Fibroblast of lung (primary cell): ENCODE results near the gene ROM1.
"Not testable (repeated sequence)": the region's sequence is repeated elsewhere in the genome, so short reads cannot be mapped to it uniquely, and the experiment has no call there.

Source experiments
- CTCF ChIP-seq, 2 donors: IDR thresholded peaks in 1 of 2; conservative IDR thresholded peaks in 1 of 2; 1 replicate in 1 of 2; 2 replicates in 1 of 2; pipeline ENCODE4 v1.5.1; 2011 to 2012; ENCODE audit warnings: low read length in 2 of 2, control low read depth in 1 of 2, inconsistent platforms in 1 of 2, low read depth in 1 of 2, mild to moderate bottlenecking in 1 of 2
- EZH2 ChIP-seq: IDR thresholded peaks from 2 replicates; pipeline ENCODE4 v1.5.1; 2012; ENCODE audit warnings: low read length, control low read depth, mild to moderate bottlenecking; ENCODE audit errors: missing control alignments

DNA sequence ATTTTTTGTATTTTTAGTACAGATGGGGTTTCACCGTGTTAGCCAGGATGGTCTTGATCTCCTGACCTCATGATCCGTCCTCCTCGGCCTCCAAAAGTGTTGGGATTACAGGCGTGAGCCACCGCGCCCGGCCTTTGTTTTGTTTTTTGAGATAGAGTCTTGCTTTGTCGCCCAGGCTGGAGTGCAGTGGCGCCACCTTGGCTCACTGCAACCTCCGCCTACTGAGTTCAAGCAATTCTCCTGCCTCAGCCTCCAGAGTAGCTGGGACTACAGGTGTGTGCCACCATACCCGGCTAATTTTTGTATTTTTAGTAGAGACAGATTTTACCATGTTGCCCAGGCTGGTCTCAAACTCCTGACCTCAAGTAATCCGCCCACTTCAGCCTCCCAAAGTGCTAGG, 37.2 kb downstream of the ROM1 start:
- not testable (repeated sequence) for TF ChIP-seq CTCF (conservative IDR thresholded peaks at IDR 0.05 in 1 of 2, IDR thresholded peaks at IDR 0.05 in 1 of 2; ENCODE audit: low read depth in 1 of 2, low read length in 2 of 2); EZH2
